K562 (cell line): ENCODE data around the gene CAPRIN1. TPM values are rescaled to one million over a fixed set of nuclear protein-coding genes. Genes with fewer than 3 reads are reported as not detected.

Source experiments
- ATAC-seq: fragments of 200-7000 bp; cut with Tn5 transposase; 3 replicates; pipeline ENCODE4 v1.9.1; 2020; ENCODE audit warnings: moderate library complexity
- BruUV-seq: library from RNA; stranded (reverse); fragments of 400-500 nt; replicated peaks from 2 replicates; lab custom pipeline; 2021; lab: Mats Ljungman, UMichigan
- CTCF ChIA-PET: fragments of 300-600 bp; formaldehyde crosslinking; extraction: SDS; loops from one replicate; lab custom pipeline; 2021; ENCODE audit warnings: low intra/inter-chr PET ratio; lab: Yijun Ruan, JAX
- POLR2A ChIA-PET: fragments of 300-600, 350-650 bp; sonication (Branson Sonifier 250); formaldehyde crosslinking; extraction: SDS; loops from one replicate; lab custom pipeline; 2021; ENCODE audit warnings: antibody characterized with exemption, inconsistent platforms; lab: Yijun Ruan, JAX
- DNase-seq, 4 experiments: peaks; one replicate each; pipeline versions ENCODE4 v3.0.0 to v3.0.0-alpha.2; 2011 to 2018; ENCODE audit warnings: low spot score in 3 of 4, mixed read lengths in 3 of 4; ENCODE audit errors: extremely low read depth in 1 of 4
- FAIRE-seq: peaks from 2 replicates; lab custom pipeline; 2011; peaks lifted over from hg19 to GRCh38; lab: Jason Lieb, UNC
- H2AFZ ChIP-seq: 2 replicates; pipeline ENCODE4 v1.6.0; 2011; ENCODE audit warnings: low read depth, low read length, control low read depth, inconsistent platforms
- H3K27ac ChIP-seq: fragments of 200-600 bp; 3 replicates; pipeline ENCODE4 v1.8.0; 2011; ENCODE audit warnings: low read depth, mild to moderate bottlenecking, control low read depth, inconsistent platforms, low read length, moderate library complexity, mixed read lengths; ENCODE audit errors: extremely low read depth
- H3K27me3 ChIP-seq, 2 experiments: fragments of 300-600 bp in 1 of 2; 2 replicates in 1 of 2; 3 replicates in 1 of 2; pipeline versions ENCODE4 v1.6.0 to v1.8.0; 2011; ENCODE audit warnings: inconsistent platforms in 2 of 2, low read length in 2 of 2, mild to moderate bottlenecking in 1 of 2, mixed read lengths in 1 of 2, moderate library complexity in 1 of 2; ENCODE audit not compliant: control insufficient read depth in 2 of 2, insufficient read depth in 2 of 2
- H3K36me3 ChIP-seq: fragments of 300-600 bp; 3 replicates; pipeline ENCODE4 v1.8.0; 2011; ENCODE audit warnings: mild to moderate bottlenecking, low read length, inconsistent platforms; ENCODE audit not compliant: control insufficient read depth, insufficient read depth
- H3K4me1 ChIP-seq, 2 experiments: fragments of 200-600 bp in 1 of 2; replicated peaks in 1 of 2; 2 replicates in 1 of 2; 3 replicates in 1 of 2; pipeline versions ENCODE4 v1.5.1 to v1.8.0; 2011; ENCODE audit warnings: inconsistent platforms in 2 of 2, low read length in 2 of 2, mild to moderate bottlenecking in 1 of 2, mixed read lengths in 1 of 2, moderate library complexity in 1 of 2; ENCODE audit not compliant: control insufficient read depth in 2 of 2, insufficient read depth in 2 of 2
- H3K4me2 ChIP-seq: 2 replicates; pipeline ENCODE4 v1.6.1; 2011; ENCODE audit warnings: low read length, control low read depth, inconsistent platforms, mixed read lengths; ENCODE audit not compliant: insufficient read depth
- H3K4me3 ChIP-seq: fragments of 200-600 bp; sonication (generic), shearing (Covaris generic); 2 replicates; pipeline ENCODE4 v1.5.1; 2016; ENCODE audit warnings: control low read depth, inconsistent platforms
- H3K79me2 ChIP-seq: fragments of 200-600 bp; 3 replicates; pipeline ENCODE4 v1.8.0; 2011; ENCODE audit warnings: low read length, inconsistent platforms; ENCODE audit not compliant: control insufficient read depth, insufficient read depth
- H3K9ac ChIP-seq, 2 experiments: 2 replicates each; pipeline versions ENCODE4 v1.6.0 to v1.6.1; 2011; ENCODE audit warnings: low read depth in 2 of 2, low read length in 2 of 2, control low read depth in 1 of 2, inconsistent platforms in 1 of 2, mild to moderate bottlenecking in 1 of 2, mixed read lengths in 1 of 2; ENCODE audit not compliant: insufficient read depth in 1 of 2
- H3K9me1 ChIP-seq: one replicate; pipeline ENCODE4 v1.6.0; 2011; ENCODE audit warnings: inconsistent platforms, mild to moderate bottlenecking, low read length, moderate library complexity; ENCODE audit not compliant: control insufficient read depth, insufficient read depth
- H3K9me3 ChIP-seq: replicated peaks from 2 replicates; pipeline ENCODE4 v1.5.1; 2011; ENCODE audit warnings: low read depth, low read length, inconsistent platforms; ENCODE audit not compliant: control insufficient read depth, insufficient read depth
- H4K20me1 ChIP-seq: replicated peaks from 2 replicates; pipeline ENCODE4 v1.6.1; 2011; ENCODE audit warnings: low read length, inconsistent platforms, mixed read lengths; ENCODE audit not compliant: control insufficient read depth, insufficient read depth
- CBFA2T3 ChIP-seq: fragments of 450-650 bp; IDR thresholded peaks from 2 replicates; pipeline ENCODE4 v1.6.1; 2017
- FOSL1 ChIP-seq: fragments of 200-800 bp; sonication (Bioruptor generic); conservative IDR thresholded peaks from 2 replicates; pipeline ENCODE4 v1.6.1; 2016; ENCODE audit warnings: missing genetic modification characterization, missing compliant biosample characterization
- FOXA1 ChIP-seq: fragments of 450-650 bp; IDR thresholded peaks from 2 replicates; pipeline ENCODE4 v1.6.1; 2016; ENCODE audit warnings: mild to moderate bottlenecking, borderline replicate concordance
- KDM1A ChIP-seq, 2 experiments: fragments of 450-650 bp; IDR thresholded peaks; 2 replicates each; pipeline ENCODE4 v1.6.1; 2016; ENCODE audit warnings: mild to moderate bottlenecking in 2 of 2
- POLR2H ChIP-seq: IDR thresholded peaks from 2 replicates; pipeline ENCODE4 v1.6.1; 2016; ENCODE audit warnings: missing genetic modification characterization, low read depth, mild to moderate bottlenecking, control low read depth, missing compliant biosample characterization, moderate library complexity
- RCOR1 ChIP-seq, 2 experiments: IDR thresholded peaks; 2 replicates each; pipeline ENCODE4 v1.6.1; 2012; ENCODE audit warnings: low read depth in 2 of 2, low read length in 2 of 2, borderline replicate concordance in 1 of 2, improper control_type of control experiment in 1 of 2
- RUNX1 ChIP-seq: sonication (generic); IDR thresholded peaks from 2 replicates; pipeline ENCODE4 v1.6.1; 2016; ENCODE audit warnings: antibody characterized with exemption, low read depth
- STAT5B ChIP-seq: fragments of 250-450 bp; sonication (Bioruptor Pico); IDR thresholded peaks from 2 replicates; pipeline ENCODE4 v1.8.0; 2021; ENCODE audit warnings: mild to moderate bottlenecking, inconsistent platforms
- TCF3 ChIP-seq: sonication (generic); formaldehyde crosslinking; IDR thresholded peaks from 2 replicates; pipeline ENCODE4 v1.4.0; 2020; ENCODE audit warnings: mild to moderate bottlenecking, missing genetic modification reagents
- ZNF507 ChIP-seq: conservative IDR thresholded peaks from 2 replicates; pipeline ENCODE4 v1.6.1; 2017; ENCODE audit warnings: missing genetic modification characterization, missing compliant biosample characterization
- WGBS: fragments of 100-300 bp; shearing (Covaris generic); methylation state at CpG from one replicate; pipeline ENCODE4 v1.1.6; 2016; ENCODE audit warnings: low coverage, mixed read lengths; ENCODE audit not compliant: insufficient coverage; ENCODE audit errors: missing lambda C conversion rate; 5-methylcytosine and 5-hydroxymethylcytosine counted together
- in situ Hi-C: fragments of 300-500 bp; cut with MboI; formaldehyde crosslinking; loops from 4 replicates; pipeline ENCODE4 v1.15.0; 2018; ENCODE audit warnings: inconsistent platforms, mixed read lengths
- intact Hi-C: fragments of 100-400 bp; cut with micrococcal nuclease; formaldehyde crosslinking; loops from 2 replicates; pipeline ENCODE4 v1.14.2; 2022
- polyA plus RNA-seq, 8 experiments: library from polyadenylated mRNA; depleted of rRNA in 4 of 8; stranded (reverse) in 5 of 8; unstranded in 3 of 8; fragments of >200 nt; fragmentation: Nextera tagmentation in 2 of 8; fragmentation: Illumina TruSeq in 1 of 8; extraction: Ambion mirVana in 2 of 8; extraction: Trizol in 1 of 8; gene quantifications; 2 replicates each; pipeline versions ENCODE4 v1.2.1 to v1.2.3, GENCODE V29; 2011 to 2014; ENCODE audit warnings: inconsistent platforms in 1 of 8, missing spikeins in 1 of 8
- total RNA-seq, 7 experiments: library from RNA; depleted of rRNA in 6 of 7; stranded (reverse); fragments of >200 nt in 6 of 7; fragmentation: Illumina TruSeq in 2 of 7; extraction: Trizol in 2 of 7; gene quantifications; 2 replicates each; pipeline versions ENCODE4 v1.2.1 to v1.2.3, GENCODE V29; 2011 to 2021; ENCODE audit warnings: low replicate concordance in 1 of 7
- TF ChIP-seq, protein P1 (sequence below), 2 experiments: IDR thresholded peaks in 1 of 2; conservative IDR thresholded peaks in 1 of 2; 2 replicates each; pipeline ENCODE4 v1.6.1; 2016; ENCODE audit warnings: low read depth in 2 of 2, mild to moderate bottlenecking in 1 of 2, missing compliant biosample characterization in 1 of 2, missing genetic modification characterization in 1 of 2, moderate library complexity in 1 of 2
- TF ChIP-seq, protein P2 (sequence below): fragments of 250-450 bp; sonication (Bioruptor Pico); IDR thresholded peaks from 2 replicates; pipeline ENCODE4 v1.5.0; 2021

CAPRIN1 gene
- total and polyA plus RNA-seq, 9 of the 15 experiments (the other 6 are each of a cell fraction or from before 2014, with no cell fraction given): 49.6 to 271 (median 244) TPM

DNA sequence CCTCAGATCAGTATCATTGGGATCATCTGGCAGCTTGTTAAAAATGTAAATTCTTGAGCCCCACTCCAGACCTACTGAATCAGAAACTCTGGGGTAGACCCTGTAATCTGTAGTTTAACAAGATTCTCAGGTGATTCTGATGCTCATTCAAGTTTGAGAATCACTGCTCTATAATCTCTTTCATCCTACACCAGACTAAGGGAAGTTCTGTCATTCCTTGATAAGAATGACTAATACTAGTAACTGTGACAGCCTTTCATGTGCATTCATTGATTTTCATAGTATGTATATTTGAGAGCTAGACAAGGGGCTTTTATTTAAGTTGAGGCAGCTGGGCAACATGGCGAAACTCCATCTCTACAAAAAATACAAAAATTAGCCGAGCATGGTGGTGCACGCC, 83.9 kb downstream of the CAPRIN1 start:
- Histone ChIP-seq H3K4me1 (no peaks in the 10 kb centered on the region), H3K36me3 (peaks cover 96% of the 10 kb centered on the region), H2AFZ (no peak overlapping the region), H3K9me3 (no peaks in the 10 kb centered on the region), H3K79me2 (no peaks in the 10 kb centered on the region), H3K27me3 (no peaks in the 10 kb centered on the region), H3K27ac (no peak overlapping the region), H3K9ac (no peak overlapping the region), H3K9me1 (peaks cover 2% of the 10 kb centered on the region), H4K20me1 (0 out of 2 replicates have a peak, but pooled peaks cover 3% of the 10 kb centered on the region)
- no peak for FAIRE-seq
- in situ Hi-C loops (no loop called here), intact Hi-C loops (no loop called here)
- BruUV-seq: no TSS peak
- DNase-seq: no peak
- no peak for ATAC-seq
- 93% methylated on average over 3 of the region's 3 CpGs for WGBS
- TF ChIP-seq FOSL1 (tag) (peak; percentile 53), FOXA1 (no peak), TCF3 (0 out of 2 replicates have a peak, but pooled peaks have one; percentile 11), CBFA2T3 (peak; percentile 48), KDM1A (IDR thresholded peaks at IDR 0.05) (peak in 1 of 2 experiments; percentile 26; a peak in 2 of 4 replicates)
- TF ChIP-seq, all 486 proteins: peak for 4
- POLR2A ChIA-PET: interaction anchor here (0.6 to 1.3 kb wide), 4 partner anchors 11 to 23 kb away, joined by 3 read pairs; no protein-coding TSS in a partner anchor
- Histone ChIP-seq H3K4me2 (no peak overlapping the region), H3K4me3 (no peak overlapping the region)
- CTCF ChIA-PET: no interaction called here

DNA sequence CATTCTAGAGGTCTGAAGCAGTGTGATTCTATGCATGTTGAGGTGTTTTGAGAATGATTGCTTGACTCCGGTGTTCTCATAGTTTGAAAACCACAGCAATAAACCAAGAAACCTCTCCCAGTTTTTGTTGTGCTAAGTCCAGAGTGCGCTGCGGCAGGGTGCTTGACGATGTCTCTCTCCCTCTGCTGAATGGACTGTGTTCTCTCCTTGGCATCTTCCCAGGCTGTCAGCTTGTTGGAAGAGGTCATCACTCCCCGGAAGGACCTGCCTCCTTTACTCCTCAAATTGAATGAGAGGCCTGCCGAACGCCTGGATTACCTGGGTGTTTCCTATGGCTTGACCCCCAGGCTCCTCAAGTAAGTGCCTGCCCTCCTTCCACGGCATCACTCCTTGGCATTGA, 84.9 kb downstream of the CAPRIN1 start:
- no peak overlapping the region for H3K9ac ChIP-seq
- H3K36me3 ChIP-seq: peaks cover 96% of the 10 kb centered on the region
- H3K79me2 ChIP-seq: no peaks in the 10 kb centered on the region
- DNase-seq (no peak), ATAC-seq (no peak), FAIRE-seq (no peak)
- H3K27ac ChIP-seq: no peak overlapping the region
- CTCF ChIA-PET: no interaction called here
- H3K27me3 ChIP-seq: no peaks in the 10 kb centered on the region
- no peak overlapping the region for H2AFZ ChIP-seq
- POLR2A ChIA-PET: no interaction called here
- intact Hi-C loops (no loop called here), in situ Hi-C loops (no loop called here)
- 99% methylated on average over 7 of the region's 8 CpGs for WGBS
- H3K4me1 ChIP-seq: no peaks in the 10 kb centered on the region
- H3K4me3 ChIP-seq: no peak overlapping the region
- H3K9me3 ChIP-seq: no peaks in the 10 kb centered on the region
- no TSS peak for BruUV-seq
- no peak overlapping the region for H3K4me2 ChIP-seq
- peaks cover 2% of the 10 kb centered on the region for H3K9me1 ChIP-seq
- H4K20me1 ChIP-seq: 0 out of 2 replicates have a peak, but pooled peaks cover 3% of the 10 kb centered on the region
- TF ChIP-seq, protein P1, sequence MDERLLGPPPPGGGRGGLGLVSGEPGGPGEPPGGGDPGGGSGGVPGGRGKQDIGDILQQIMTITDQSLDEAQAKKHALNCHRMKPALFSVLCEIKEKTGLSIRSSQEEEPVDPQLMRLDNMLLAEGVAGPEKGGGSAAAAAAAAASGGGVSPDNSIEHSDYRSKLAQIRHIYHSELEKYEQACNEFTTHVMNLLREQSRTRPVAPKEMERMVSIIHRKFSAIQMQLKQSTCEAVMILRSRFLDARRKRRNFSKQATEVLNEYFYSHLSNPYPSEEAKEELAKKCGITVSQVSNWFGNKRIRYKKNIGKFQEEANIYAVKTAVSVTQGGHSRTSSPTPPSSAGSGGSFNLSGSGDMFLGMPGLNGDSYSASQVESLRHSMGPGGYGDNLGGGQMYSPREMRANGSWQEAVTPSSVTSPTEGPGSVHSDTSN (CRISPR knock-in tag; IDR thresholded peaks at IDR 0.05; ENCODE audit: low read depth): no peak
- TF ChIP-seq, protein P1 (tag; conservative IDR thresholded peaks at IDR 0.05; ENCODE audit: low read depth): no peak
- TF ChIP-seq, protein P2, sequence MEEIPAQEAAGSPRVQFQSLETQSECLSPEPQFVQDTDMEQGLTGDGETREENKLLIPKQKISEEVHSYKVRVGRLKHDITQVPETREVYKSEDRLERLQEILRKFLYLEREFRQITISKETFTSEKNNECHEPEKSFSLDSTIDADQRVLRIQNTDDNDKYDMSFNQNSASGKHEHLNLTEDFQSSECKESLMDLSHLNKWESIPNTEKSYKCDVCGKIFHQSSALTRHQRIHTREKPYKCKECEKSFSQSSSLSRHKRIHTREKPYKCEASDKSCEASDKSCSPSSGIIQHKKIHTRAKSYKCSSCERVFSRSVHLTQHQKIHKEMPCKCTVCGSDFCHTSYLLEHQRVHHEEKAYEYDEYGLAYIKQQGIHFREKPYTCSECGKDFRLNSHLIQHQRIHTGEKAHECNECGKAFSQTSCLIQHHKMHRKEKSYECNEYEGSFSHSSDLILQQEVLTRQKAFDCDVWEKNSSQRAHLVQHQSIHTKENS (CRISPR knock-in tag): no peak
- no peak for TF ChIP-seq POLR2H
- no peak for TF ChIP-seq RCOR1 (IDR thresholded peaks at IDR 0.05; ENCODE audit: borderline replicate concordance in 1 of 2, low read depth in 2 of 2, low read length in 2 of 2)
- no peak for TF ChIP-seq RUNX1
- no peak for TF ChIP-seq STAT5B (CRISPR knock-in tag)
- TF ChIP-seq ZNF507 (tag): no peak
